HG02588 (cell line): ENCODE data around the gene MYO3B.

ENCODE experiments used
- ATAC-seq: cut with Tn5 transposase; IDR thresholded peaks from one replicate; pipeline ENCODE4 v1.9.1; 2021; ENCODE audit warnings: mild to moderate bottlenecking, moderate library complexity; ENCODE audit not compliant: unreplicated experiment

MYO3B gene

GRCh38 chr2:170362871-170363631, 185.1 kb downstream of the MYO3B start:
- ATAC-seq: no peak

- no peak for ATAC-seq
Observed at GRCh38 chr2:170365003-170365402, 187.1 kb downstream of the MYO3B start.

DNA sequence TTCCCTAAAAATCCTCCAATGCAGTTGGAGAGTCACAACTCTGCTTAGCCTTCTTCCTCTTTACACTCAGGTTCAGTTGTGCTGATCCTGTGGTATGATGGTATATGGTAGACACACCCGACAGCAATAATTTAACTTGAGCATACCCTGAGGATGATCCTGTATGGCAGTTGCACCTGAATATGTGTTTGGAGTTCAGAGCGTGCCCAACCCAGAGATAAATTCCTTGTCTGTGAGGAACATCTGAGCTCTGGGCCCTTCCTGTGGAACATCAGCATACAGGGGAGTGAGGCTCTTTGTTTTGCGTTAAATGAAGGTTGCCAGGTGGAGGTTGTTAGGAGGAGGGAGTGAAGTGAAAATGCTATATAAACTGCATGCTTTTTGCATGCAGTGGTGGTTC, 187.7 kb downstream of the MYO3B start:
- no peak for ATAC-seq

DNA sequence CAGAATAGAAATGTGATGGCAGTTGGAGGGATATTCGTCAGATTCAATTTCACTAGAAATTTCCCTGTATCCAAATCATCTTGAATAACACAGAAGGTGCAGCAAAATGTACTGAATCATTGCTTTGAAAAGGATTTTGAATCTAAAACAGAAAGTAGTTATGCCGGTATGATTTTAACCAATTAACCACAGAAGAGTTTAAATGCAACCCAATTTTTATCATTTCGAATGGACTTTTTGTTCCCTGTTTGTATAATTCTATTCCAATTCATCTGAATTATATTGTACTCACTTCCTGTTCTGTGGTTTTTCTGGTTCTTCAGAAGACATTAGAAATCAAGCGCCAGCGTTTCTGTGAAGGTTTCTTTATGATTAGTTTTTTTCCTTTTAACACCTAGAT, 190.4 kb downstream of the MYO3B start:
- ATAC-seq: no peak

DNA sequence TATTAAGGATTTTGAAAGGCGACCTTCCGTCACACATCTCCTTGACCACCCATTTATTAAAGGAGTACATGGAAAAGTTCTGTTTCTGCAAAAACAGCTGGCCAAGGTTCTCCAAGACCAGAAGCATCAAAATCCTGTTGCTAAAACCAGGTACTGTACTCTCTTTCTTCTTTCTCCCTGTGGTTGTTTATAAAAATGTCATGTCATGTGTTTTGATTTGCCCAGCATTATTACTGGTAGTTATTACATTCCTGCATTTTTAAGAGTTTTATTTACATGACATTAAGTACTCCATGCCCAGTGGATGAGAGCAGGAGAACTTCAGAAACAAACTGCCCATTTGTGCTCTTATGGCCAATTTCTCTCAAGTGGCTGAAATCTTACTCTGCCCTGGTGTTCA, 191.3 kb downstream of the MYO3B start:
- no peak for ATAC-seq

GRCh38 chr2:170369894-170370293, 191.9 kb downstream of the MYO3B start:
- no peak for ATAC-seq

DNA sequence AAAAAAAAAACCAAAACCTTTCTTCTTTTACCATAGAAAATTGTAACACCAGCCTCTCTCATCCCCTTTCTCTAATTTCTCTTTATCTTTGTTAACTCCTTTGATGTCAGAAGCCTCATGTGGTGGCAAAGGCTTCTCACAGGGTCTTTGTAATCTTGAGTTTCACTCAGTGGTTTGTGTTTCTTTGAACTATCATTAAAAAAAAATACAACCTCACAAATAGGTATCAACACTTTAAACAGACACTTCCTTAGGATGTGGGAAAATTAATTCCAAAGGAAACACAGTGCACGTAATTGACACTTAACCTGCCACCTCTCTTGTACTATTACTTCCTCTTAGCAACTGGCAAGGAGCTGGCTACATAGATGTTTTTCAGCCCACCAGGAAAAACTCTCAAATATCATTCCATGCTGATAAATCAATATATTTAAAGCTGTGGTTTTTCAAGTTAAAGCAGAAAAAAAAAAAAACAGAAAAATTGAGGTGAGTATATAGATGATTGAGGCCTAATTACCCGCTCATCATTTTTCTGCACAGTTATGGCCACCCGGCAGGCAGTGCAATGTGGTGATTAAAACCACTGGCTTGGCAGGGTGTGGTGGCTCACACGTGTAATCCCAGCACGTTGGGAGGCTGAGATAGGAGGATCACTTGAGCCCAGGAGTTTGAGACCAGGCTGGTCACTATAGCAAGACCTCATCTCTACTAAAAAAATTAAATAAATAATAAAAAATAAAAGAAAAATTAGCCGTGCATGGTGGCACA, 193.5 kb downstream of the MYO3B start:
- ATAC-seq: no peak

DNA sequence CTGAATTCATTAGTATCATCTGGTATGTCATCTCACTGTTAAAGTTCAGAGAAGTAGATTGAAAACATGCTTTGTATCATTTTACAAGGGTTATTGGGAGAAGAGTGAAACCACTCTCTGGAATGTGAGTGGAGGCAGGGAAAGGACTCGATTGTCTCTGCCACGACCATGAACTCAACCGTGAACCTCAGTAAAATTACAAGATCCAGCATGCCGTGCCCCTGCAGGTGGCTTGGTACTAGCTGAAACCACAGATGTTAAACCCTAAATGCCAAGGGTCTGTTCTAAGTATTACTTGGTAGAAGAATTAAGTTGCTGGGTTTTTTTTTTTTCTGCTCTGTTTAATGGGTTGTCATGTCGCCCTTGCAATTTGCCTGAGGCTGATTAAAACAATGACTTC, 197.2 kb downstream of the MYO3B start:
- no peak for ATAC-seq

DNA sequence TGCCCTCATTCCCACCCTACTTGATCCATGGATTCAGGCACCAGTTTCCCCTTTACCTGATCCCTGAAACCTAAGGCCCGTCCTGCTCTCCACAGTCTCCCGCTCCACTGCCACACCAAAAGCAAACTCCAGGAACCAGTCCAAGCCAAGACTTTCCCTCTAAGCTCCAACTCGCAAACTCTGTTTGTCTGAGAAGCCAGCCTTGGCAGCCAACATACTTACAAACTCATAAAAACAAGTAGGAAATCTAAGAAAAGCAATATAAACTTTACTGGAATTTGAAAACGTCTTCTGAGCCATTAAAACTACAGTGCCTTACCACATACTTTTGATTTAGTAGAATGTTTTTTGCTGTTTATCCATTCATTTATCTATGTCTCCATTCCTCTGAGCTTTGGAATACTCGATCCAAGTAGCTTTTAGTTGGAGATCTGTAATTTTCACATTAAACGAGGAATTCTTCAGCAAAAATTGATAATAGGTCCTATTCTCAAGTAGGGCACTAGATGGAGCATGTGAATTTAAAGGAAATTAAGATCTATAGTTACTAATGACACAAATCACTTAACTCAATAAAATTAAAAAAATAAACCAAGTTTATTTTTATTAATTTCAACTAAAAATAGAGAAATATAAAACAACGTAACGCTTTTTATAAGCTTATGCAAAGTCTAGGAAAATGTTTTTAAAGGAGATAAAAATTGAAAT, 199.7 kb downstream of the MYO3B start:
- no peak for ATAC-seq

GRCh38 chr2:170380267-170380666, 202.3 kb downstream of the MYO3B start:
- no peak for ATAC-seq

DNA sequence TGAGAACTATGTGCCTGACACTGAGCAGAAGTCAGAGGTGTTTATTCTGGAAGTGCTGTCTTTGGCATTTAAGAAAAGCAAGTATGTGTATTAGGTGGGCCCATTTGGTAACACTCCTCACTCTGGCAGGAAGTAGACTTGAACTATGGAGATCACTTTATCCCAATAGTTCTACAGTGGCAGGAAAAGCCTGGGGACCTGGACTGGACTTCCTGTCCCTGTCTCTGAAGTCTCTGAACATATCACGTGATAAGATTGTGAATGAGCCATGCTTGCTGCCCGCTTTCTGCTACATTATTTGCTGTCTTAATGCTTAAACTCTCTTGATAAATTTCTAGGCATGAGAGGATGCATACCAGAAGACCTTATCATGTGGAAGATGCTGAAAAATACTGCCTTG, 203.7 kb downstream of the MYO3B start:
- ATAC-seq: no peak

- no peak for ATAC-seq
Observed at GRCh38 chr2:170386554-170386953, 208.6 kb downstream of the MYO3B start.

GRCh38 chr2:170391018-170391417, 213.1 kb downstream of the MYO3B start:
- ATAC-seq: no peak

DNA sequence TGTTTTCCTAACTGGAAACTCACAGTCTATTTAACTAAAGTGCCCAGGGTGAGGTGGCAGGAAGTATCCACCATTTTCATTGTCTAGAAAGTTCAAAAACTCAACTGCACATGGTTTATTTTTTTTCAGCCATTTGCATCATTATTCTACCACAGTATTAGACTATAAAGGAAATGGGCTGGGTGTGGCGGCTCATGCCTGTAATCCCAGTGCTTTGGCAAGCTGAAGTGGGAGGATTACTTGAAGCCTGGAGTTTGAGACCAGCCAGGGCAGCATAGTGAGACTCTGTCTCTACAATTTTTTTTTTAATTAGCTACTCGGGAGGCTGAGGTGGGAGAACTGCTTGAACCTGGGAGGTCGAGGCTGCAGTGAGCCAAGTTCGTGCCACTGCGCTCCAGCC, 213.8 kb downstream of the MYO3B start:
- no peak for ATAC-seq

- no peak for ATAC-seq
Observed at GRCh38 chr2:170393861-170394498, 216.0 kb downstream of the MYO3B start.

DNA sequence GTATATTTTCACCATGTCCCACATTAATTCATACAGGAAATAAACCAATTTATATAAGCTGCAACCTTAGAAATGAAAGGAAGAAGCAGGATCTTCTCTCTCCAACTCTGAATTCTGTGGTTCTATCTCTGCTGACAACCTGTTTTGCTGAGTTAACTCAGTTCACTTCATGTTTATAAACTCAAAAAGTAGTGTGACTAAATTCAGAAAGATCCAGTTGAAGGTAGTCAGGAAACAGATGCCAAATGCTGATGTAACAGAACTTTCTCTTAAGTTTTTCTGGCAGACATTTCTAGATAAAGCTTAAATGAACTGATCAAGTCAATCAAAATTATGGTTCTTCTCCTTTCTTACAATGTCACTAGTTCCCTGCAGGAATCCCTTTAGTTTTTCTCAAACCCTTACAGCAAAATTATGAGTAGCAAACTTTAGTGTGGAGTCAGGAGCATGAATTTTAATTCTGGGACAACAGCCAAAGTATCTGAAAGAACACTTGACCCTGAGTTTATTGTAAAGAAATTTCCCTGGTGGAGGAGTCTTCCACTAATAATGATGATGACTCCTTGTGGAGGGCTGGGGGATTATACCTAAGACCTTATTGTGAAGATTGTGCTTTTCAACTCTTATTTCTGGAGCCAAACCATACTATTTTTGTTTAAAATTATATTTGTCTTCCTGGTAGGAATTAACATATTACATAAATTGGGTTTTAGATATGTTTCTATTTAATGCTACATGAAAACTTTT, 216.9 kb downstream of the MYO3B start:
- ATAC-seq: no peak

GRCh38 chr2:170396799-170397459, 219.0 kb downstream of the MYO3B start:
- no peak for ATAC-seq

GRCh38 chr2:170401187-170401586, 223.2 kb downstream of the MYO3B start:
- ATAC-seq: no peak

GRCh38 chr2:170404846-170405245, 226.9 kb downstream of the MYO3B start:
- ATAC-seq: no peak

DNA sequence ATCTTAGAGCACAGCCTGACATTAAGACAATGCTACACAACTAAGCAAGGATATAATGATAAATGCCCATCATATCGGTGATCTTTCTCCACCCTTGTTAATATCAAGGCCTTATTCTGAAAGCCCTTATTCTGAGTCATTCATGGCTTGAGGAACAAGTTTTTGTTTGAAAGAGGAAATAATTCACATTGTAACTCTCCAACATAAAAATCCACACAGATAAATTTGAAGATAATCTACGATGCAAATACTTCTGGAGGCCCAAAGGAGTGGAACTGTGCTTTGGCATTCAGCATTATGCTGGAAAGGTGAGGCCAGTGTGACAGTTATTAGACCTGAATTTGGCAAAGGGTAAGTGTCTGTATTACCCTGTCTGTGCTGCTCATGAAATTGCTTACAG, 227.4 kb downstream of the MYO3B start:
- ATAC-seq: no peak
